ENCODE measurements around the gene BCR. TPM values are rescaled to one million over a fixed set of nuclear protein-coding genes. Genes with fewer than 3 reads are reported as not detected.

BCR gene
- total RNA-seq: 100 to 1,000 TPM; 102 to 172 TPM
- 52.0 TPM for polyA plus RNA-seq (2013, experiment 1 of 2)
- 54.4 TPM for polyA plus RNA-seq (2013, experiment 2 of 2)
- long read RNA-seq, experiment 1, full-length matches to known transcripts: 7 of 64 reads
- long read RNA-seq, experiment 1, partial matches to known transcripts: 33 of 64 reads
- long read RNA-seq, experiment 1, other reads (novel, unspliced or antisense): 24 of 64 reads
- long read RNA-seq, experiment 2, full-length matches to known transcripts: 112 of 178 reads
- long read RNA-seq, experiment 2, partial matches to known transcripts: 36 of 178 reads
- long read RNA-seq, experiment 2, other reads (novel, unspliced or antisense): 30 of 178 reads
- long read RNA-seq, experiment 3, full-length matches to known transcripts: 15 of 66 reads
- long read RNA-seq, experiment 3, partial matches to known transcripts: 36 of 66 reads
- long read RNA-seq, experiment 3, other reads (novel, unspliced or antisense): 15 of 66 reads
- long read RNA-seq, experiment 4, partial matches to known transcripts: 9 of 11 reads
- long read RNA-seq, experiment 4, other reads (novel, unspliced or antisense): 2 of 11 reads

GRCh38 chr22:23180301-23180892, at the start of gene BCR:
TSS of gene BCR (plus strand) at chr22:23180509. CDS start at chr22:23180961, 452 bp downstream.
- no peaks in the 10 kb centered on the region for H3K4me1 ChIP-seq (ENCODE audit: control insufficient read depth, insufficient read depth, low read length)
- H3K27me3 ChIP-seq (ENCODE audit: control insufficient read depth, insufficient read depth, low read length, poor library complexity, severe bottlenecking): no peaks in the 10 kb centered on the region
- peak; percentile 82 for DNase-seq
- H3K9me3 ChIP-seq (ENCODE audit: control insufficient read depth, low read length): peaks cover 21% of the 10 kb centered on the region
- H3K36me3 ChIP-seq (ENCODE audit: control insufficient read depth, insufficient read depth, low read length): peaks cover 19% of the 10 kb centered on the region
- 0 to 1% methylated on average over 11 to 88 of the region's 88 CpGs for WGBS, 2 experiments (ENCODE audit: insufficient coverage in 1 of 2, insufficient read length in 1 of 2)
- H3K27ac ChIP-seq (ENCODE audit: low read depth, low read length): no peak within 1 kb of the TSS
- H3K36me3 Mint-ChIP-seq (ENCODE audit: low read depth): peaks cover 38% of the 10 kb centered on the region
- peak within 1 kb of the TSS; percentile 79 for H3K27ac Mint-ChIP-seq
- peak within 1 kb of the TSS; percentile 37 for H3K9ac ChIP-seq (ENCODE audit: extremely low read depth, low read length, poor library complexity, severe bottlenecking)
- H3K4me3 ChIP-seq (ENCODE audit: low read length): peak within 1 kb of the TSS; percentile 94
- no peak for TF ChIP-seq CTCF (conservative IDR thresholded peaks at IDR 0.05)
- H3K4me1 Mint-ChIP-seq: peaks cover 45% of the 10 kb centered on the region
- H3K27me3 Mint-ChIP-seq (ENCODE audit: insufficient read depth): peaks cover 15% of the 10 kb centered on the region
- peak within 1 kb of the TSS; percentile 62 for H3K4me3 Mint-ChIP-seq
- H3K9me3 Mint-ChIP-seq: peaks cover 23% of the 10 kb centered on the region

- no peak overlapping the region for H3K4me3 Mint-ChIP-seq
- Histone ChIP-seq H3K27me3 (ENCODE audit: control insufficient read depth, insufficient read depth, low read length, poor library complexity, severe bottlenecking) (no peaks in the 10 kb centered on the region), H3K9ac (ENCODE audit: extremely low read depth, low read length, poor library complexity, severe bottlenecking) (no peak overlapping the region), H3K4me3 (ENCODE audit: low read length) (no peak overlapping the region), H3K9me3 (ENCODE audit: control insufficient read depth, low read length) (no peaks in the 10 kb centered on the region), H3K4me1 (ENCODE audit: control insufficient read depth, insufficient read depth, low read length) (no peaks in the 10 kb centered on the region), H3K36me3 (ENCODE audit: control insufficient read depth, insufficient read depth, low read length) (no peaks in the 10 kb centered on the region), H3K27ac (ENCODE audit: low read depth, low read length) (no peak overlapping the region)
- no peaks in the 10 kb centered on the region for H3K9me3 Mint-ChIP-seq
- WGBS, 2 experiments (ENCODE audit: insufficient coverage in 1 of 2, insufficient read length in 1 of 2): 69 to 95% methylated on average over 2 to 3 of the region's 3 CpGs
- peaks cover 2% of the 10 kb centered on the region for H3K4me1 Mint-ChIP-seq
- no peaks in the 10 kb centered on the region for H3K36me3 Mint-ChIP-seq (ENCODE audit: low read depth)
- no peak for DNase-seq
- H3K27me3 Mint-ChIP-seq (ENCODE audit: insufficient read depth): peaks cover 17% of the 10 kb centered on the region
- no peak for TF ChIP-seq CTCF (conservative IDR thresholded peaks at IDR 0.05)
- H3K27ac Mint-ChIP-seq: no peak overlapping the region
Measured at GRCh38 chr22:23130697-23131096, 49.6 kb upstream of the BCR start.

GRCh38 chr22:23131931-23132330, 48.4 kb upstream of the BCR start:
- Mint-ChIP-seq H3K9me3 (no peaks in the 10 kb centered on the region), H3K4me3 (no peak overlapping the region), H3K36me3 (ENCODE audit: low read depth) (no peaks in the 10 kb centered on the region), H3K27ac (no peak overlapping the region), H3K27me3 (ENCODE audit: insufficient read depth) (peaks cover 17% of the 10 kb centered on the region), H3K4me1 (peaks cover 2% of the 10 kb centered on the region)
- Histone ChIP-seq H3K9ac (ENCODE audit: extremely low read depth, low read length, poor library complexity, severe bottlenecking) (no peak overlapping the region), H3K36me3 (ENCODE audit: control insufficient read depth, insufficient read depth, low read length) (no peaks in the 10 kb centered on the region), H3K4me1 (ENCODE audit: control insufficient read depth, insufficient read depth, low read length) (no peaks in the 10 kb centered on the region), H3K4me3 (ENCODE audit: low read length) (no peak overlapping the region), H3K9me3 (ENCODE audit: control insufficient read depth, low read length) (no peaks in the 10 kb centered on the region), H3K27me3 (ENCODE audit: control insufficient read depth, insufficient read depth, low read length, poor library complexity, severe bottlenecking) (no peaks in the 10 kb centered on the region), H3K27ac (ENCODE audit: low read depth, low read length) (no peak overlapping the region)
- DNase-seq: no peak
- 87 to 96% methylated on average over 5 to 6 of the region's 6 CpGs for WGBS, 2 experiments (ENCODE audit: insufficient coverage in 1 of 2, insufficient read length in 1 of 2)
- TF ChIP-seq CTCF (conservative IDR thresholded peaks at IDR 0.05): no peak
